SKM-1 (cell line): ENCODE results near the gene DCP1A.
A peak's percentile ranks its signal among the peaks of the same experiment; 100 is the strongest.
"Not testable (repeated sequence)": the region's sequence is repeated elsewhere in the genome, so short reads cannot be mapped to it uniquely, and the experiment has no call there.

ENCODE experiments used
- DNase-seq: peaks from one replicate; lab custom pipeline; 2025; ENCODE audit not compliant: unreplicated experiment; lab: John Stamatoyannopoulos, UW

DCP1A gene

GRCh38 chr3:53269193-53269592 is 78.2 kb downstream of the DCP1A start:
- not testable (repeated sequence) for DNase-seq

GRCh38 chr3:53267766-53268165 is 79.6 kb downstream of the DCP1A start:
- DNase-seq, result no peak

GRCh38 chr3:53264718-53265117 is 82.6 kb downstream of the DCP1A start:
- no peak for DNase-seq

- DNase-seq, result no peak
These were observed 83.4 kb downstream of the DCP1A start for GRCh38 chr3:53263907-53264306.

- DNase-seq, result no peak
These were observed 85.6 kb downstream of the DCP1A start for GRCh38 chr3:53261712-53262111.

- DNase-seq, result no peak
These were observed 87.0 kb downstream of the DCP1A start for GRCh38 chr3:53260286-53260785.

GRCh38 chr3:53259427-53260259 is 87.7 kb downstream of the DCP1A start:
- DNase-seq, result no peak

GRCh38 chr3:53258600-53259426 is 88.5 kb downstream of the DCP1A start:
- DNase-seq, result no peak

- no peak for DNase-seq
These were observed 89.9 kb downstream of the DCP1A start for GRCh38 chr3:53257465-53257864.

- DNase-seq, result no peak
These were observed 90.7 kb downstream of the DCP1A start for GRCh38 chr3:53256704-53257055.

- DNase-seq, result peak; percentile 82
These were observed 91.3 kb downstream of the DCP1A start, which contains the start of gene TKT for GRCh38 chr3:53255775-53256703. Gene TKT (minus strand): TSS chr3:53256022. CDS start chr3:53255942, 80 bp downstream.

- DNase-seq, result no peak
These were observed 91.9 kb downstream of the DCP1A start for GRCh38 chr3:53255423-53255774.

GRCh38 chr3:53254509-53255422 is 92.6 kb downstream of the DCP1A start:
- no peak for DNase-seq

GRCh38 chr3:53253707-53254508 is 93.4 kb downstream of the DCP1A start:
- DNase-seq, result no peak

GRCh38 chr3:53252947-53253322 is 94.4 kb downstream of the DCP1A start:
- DNase-seq, result not testable (repeated sequence)

GRCh38 chr3:53252096-53252946 is 95.0 kb downstream of the DCP1A start:
- peak; percentile 91 for DNase-seq

GRCh38 chr3:53250881-53251605 is 96.3 kb downstream of the DCP1A start:
- no peak for DNase-seq
